Lung (tissue), 12 donors: ENCODE data around the gene RNU7-1. TPM values are rescaled to one million over a fixed set of nuclear protein-coding genes. Genes with fewer than 3 reads are reported as not detected.

Experiments used
- ATAC-seq: fragments of 200-7000 bp; cut with Tn5 transposase; one replicate; pipeline ENCODE4 v1.9.1; 2020; ENCODE audit warnings: moderate number of reproducible peaks; ENCODE audit not compliant: insufficient read depth, low FRiP score
- DNase-seq, 3 donors: peaks; one replicate each; pipeline ENCODE4 v3.0.0-alpha.2; 2013 to 2017
- H3K27ac ChIP-seq, 2 donors: one replicate each; pipeline ENCODE4 v1.5.1; 2013; ENCODE audit warnings: mild to moderate bottlenecking in 2 of 2, moderate library complexity in 2 of 2, control low read depth in 1 of 2, inconsistent platforms in 1 of 2, low read depth in 1 of 2, low read length in 1 of 2
- H3K27me3 ChIP-seq, 3 donors: one replicate each; pipeline ENCODE4 v1.5.1; 2013; ENCODE audit warnings: low read length in 2 of 3; ENCODE audit not compliant: control insufficient read depth in 3 of 3, insufficient read depth in 3 of 3
- H3K36me3 ChIP-seq, 4 donors: one replicate each; pipeline ENCODE4 v1.5.1; 2013; ENCODE audit warnings: low read length in 4 of 4, mild to moderate bottlenecking in 1 of 4, moderate library complexity in 1 of 4; ENCODE audit not compliant: control insufficient read depth in 4 of 4, insufficient read depth in 4 of 4
- H3K4me1 ChIP-seq, 5 donors: one replicate each; pipeline ENCODE4 v1.5.1; 2013; ENCODE audit warnings: low read length in 5 of 5, mild to moderate bottlenecking in 2 of 5, moderate library complexity in 1 of 5; ENCODE audit not compliant: control insufficient read depth in 5 of 5, insufficient read depth in 5 of 5
- H3K4me3 ChIP-seq: one replicate; pipeline ENCODE4 v1.5.1; 2013; ENCODE audit warnings: mild to moderate bottlenecking, control low read depth, moderate library complexity
- H3K9ac ChIP-seq, 2 donors: one replicate each; pipeline ENCODE4 v1.5.1; 2013; ENCODE audit warnings: low read length in 2 of 2, control low read depth in 1 of 2; ENCODE audit not compliant: insufficient read depth in 1 of 2
- H3K9me3 ChIP-seq, 4 donors: one replicate each; pipeline ENCODE4 v1.5.1; 2013; ENCODE audit warnings: low read length in 3 of 4, mild to moderate bottlenecking in 1 of 4, moderate library complexity in 1 of 4; ENCODE audit not compliant: control insufficient read depth in 4 of 4, insufficient read depth in 3 of 4
- CTCF ChIP-seq: IDR thresholded peaks from 2 replicates; pipeline ENCODE4 v1.5.1; 2012; ENCODE audit warnings: mild to moderate bottlenecking; ENCODE audit errors: control extremely low read depth, extremely low read depth
- WGBS, 2 donors: extraction: QIAGEN DNeasy Blood & Tissue Kit; methylation state at CpG; one replicate each; pipeline ENCODE4 v1.1.7; 2013; 5-methylcytosine and 5-hydroxymethylcytosine counted together
- polyA plus RNA-seq, 2 donors: library from polyadenylated mRNA; stranded (reverse); fragments of 200-250 nt; gene quantifications; one replicate each; pipeline ENCODE4 v1.2.1, GENCODE V29; 2013
- total RNA-seq, 2 donors: library from RNA; depleted of rRNA in 1 of 2; stranded (reverse); fragments of >200 nt in 1 of 2; gene quantifications; one replicate each; pipeline ENCODE4 v1.2.1, GENCODE V29; 2014 to 2021
- donor health status: control.
- donor health status: control.
- donor health status: Bipolar disorder and iron deficiency.
- donor health status: healthy.
- donor health status: DM: yes; HTN: yes; CAD: no.

The RNU7-1 gene
- total and polyA plus RNA-seq, 4 donors = not detected

DNA sequence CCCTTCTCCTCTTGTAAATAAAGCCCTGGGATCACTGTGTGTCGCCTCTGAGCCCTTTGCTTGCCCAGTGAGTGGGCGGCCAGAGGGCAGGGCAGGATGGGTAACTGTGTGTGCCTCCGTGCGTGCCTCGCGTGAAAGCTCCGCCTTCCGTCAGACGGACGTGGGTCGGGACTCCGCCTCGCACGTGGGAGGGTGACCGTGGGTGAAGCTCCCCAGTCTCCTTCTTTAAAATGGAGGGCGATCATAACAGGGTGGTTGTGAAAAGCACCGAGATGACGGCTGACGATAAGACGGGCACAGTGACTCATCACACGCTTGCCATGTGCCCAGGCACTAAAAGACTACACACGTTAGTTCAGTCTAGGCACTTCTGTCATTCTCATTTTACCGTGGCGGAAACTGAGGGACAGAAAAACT, 17.7 kb downstream of the RNU7-1 start:
- H3K27me3 ChIP-seq = no peaks in the 10 kb centered on the region
- peak overlapping the region; percentile 38 to 92 for H3K27ac ChIP-seq
- WGBS, 2 donors = 28 to 38% methylated on average over 24 of the region's 24 CpGs
- no peak for TF ChIP-seq CTCF
- ATAC-seq = peak; percentile 12
- DNase-seq = no peak
- peak overlapping the region in 1 of 2 donors; percentile 7 for H3K9ac ChIP-seq
- H3K9me3 ChIP-seq = no peaks in the 10 kb centered on the region
- H3K4me1 ChIP-seq = peaks cover 0 to 29% (median 16%) of the 10 kb centered on the region in 5 donors
- peaks cover under 1 to 26% (median 7%) of the 10 kb centered on the region in 4 donors for H3K36me3 ChIP-seq
- H3K4me3 ChIP-seq = no peak overlapping the region

GRCh38 chr12:6961695-6962284, 18.2 kb downstream of the RNU7-1 start:
- peaks cover 0 to 27% (median 16%) of the 10 kb centered on the region in 5 donors for H3K4me1 ChIP-seq
- DNase-seq (peak; percentile 70 to 76 (median 75)), ATAC-seq (peak; percentile 23)
- peak overlapping the region in 1 of 2 donors; percentile 42 for H3K9ac ChIP-seq
- H3K27ac ChIP-seq = peak overlapping the region; percentile 38 to 92
- H3K36me3 ChIP-seq = peaks cover 3 to 27% (median 11%) of the 10 kb centered on the region in 4 donors
- H3K27me3 ChIP-seq = no peaks in the 10 kb centered on the region
- TF ChIP-seq CTCF = no peak
- H3K9me3 ChIP-seq = no peaks in the 10 kb centered on the region
- no peak overlapping the region for H3K4me3 ChIP-seq
- WGBS, 2 donors = 11 to 14% methylated on average over 16 of the region's 16 CpGs

- peak overlapping the region; percentile 38 to 92 for H3K27ac ChIP-seq
- no peaks in the 10 kb centered on the region for H3K27me3 ChIP-seq
- ATAC-seq (peak; percentile 32), DNase-seq (no peak)
- no peak overlapping the region for H3K4me3 ChIP-seq
- peaks cover 0 to 27% (median 16%) of the 10 kb centered on the region in 5 donors for H3K4me1 ChIP-seq
- peaks cover 4 to 29% (median 17%) of the 10 kb centered on the region in 4 donors for H3K36me3 ChIP-seq
- peak overlapping the region; percentile 42 to 77 for H3K9ac ChIP-seq
- WGBS, 2 donors = 58 to 59% methylated on average over 25 of the region's 25 CpGs
- TF ChIP-seq CTCF = no peak
- H3K9me3 ChIP-seq = no peaks in the 10 kb centered on the region
These were observed 18.8 kb downstream of the RNU7-1 start for GRCh38 chr12:6962285-6963015.
